Osteocyte (in vitro differentiated cells): ENCODE results near the gene SSR2. TPM values are rescaled to one million over a fixed set of nuclear protein-coding genes. Genes with fewer than 3 reads are reported as not detected.

Experiments used
- DNase-seq: peaks from one replicate; pipeline ENCODE4 v3.0.0; 2021; ENCODE audit warnings: mixed read lengths; ENCODE audit not compliant: unreplicated experiment; ENCODE audit errors: extremely low spot score
- H3K27ac Mint-ChIP-seq: one replicate; pipeline ENCODE4 v1.8.0; 2021; ENCODE audit warnings: mild to moderate bottlenecking, mixed read lengths; ENCODE audit not compliant: unreplicated experiment
- H3K27me3 Mint-ChIP-seq: one replicate; pipeline ENCODE4 v1.8.0; 2021; ENCODE audit warnings: mixed read lengths; ENCODE audit not compliant: unreplicated experiment
- H3K36me3 Mint-ChIP-seq: one replicate; pipeline ENCODE4 v1.8.0; 2021; ENCODE audit warnings: mixed read lengths; ENCODE audit not compliant: unreplicated experiment
- H3K4me1 Mint-ChIP-seq: one replicate; pipeline ENCODE4 v1.8.0; 2021; ENCODE audit warnings: mixed read lengths; ENCODE audit not compliant: unreplicated experiment
- H3K4me3 Mint-ChIP-seq: one replicate; pipeline ENCODE4 v1.8.0; 2021; ENCODE audit warnings: mild to moderate bottlenecking, moderate library complexity, mixed read lengths; ENCODE audit not compliant: unreplicated experiment
- H3K9me3 Mint-ChIP-seq: one replicate; pipeline ENCODE4 v1.8.0; 2021; ENCODE audit warnings: mixed read lengths; ENCODE audit not compliant: unreplicated experiment
- CTCF ChIP-seq: fragments of 200-600 bp; sonication (generic); IDR thresholded peaks from 2 replicates; pipeline ENCODE4 v1.5.0; 2021; ENCODE audit warnings: antibody characterized with exemption, mild to moderate bottlenecking, moderate library complexity
- total RNA-seq: library from RNA; stranded (reverse); gene quantifications from 2 replicates; pipeline ENCODE4 v1.2.1, GENCODE V29; 2021

SSR2 gene
- total RNA-seq, 1 donor from 2014 or later = 283 TPM

- Mint-ChIP-seq H3K4me1 (peaks cover 2% of the 10 kb centered on the region), H3K9me3 (no peaks in the 10 kb centered on the region), H3K36me3 (no peaks in the 10 kb centered on the region), H3K4me3 (no peak overlapping the region), H3K27me3 (peaks cover 9% of the 10 kb centered on the region), H3K27ac (no peak overlapping the region)
- TF ChIP-seq CTCF = peak; percentile 59
- no peak for DNase-seq
Observed at GRCh38 chr1:156025876-156026275, 5.1 kb upstream of the SSR2 start.

- H3K27ac Mint-ChIP-seq = no peak overlapping the region
- H3K4me1 Mint-ChIP-seq = peaks cover 8% of the 10 kb centered on the region
- no peaks in the 10 kb centered on the region for H3K9me3 Mint-ChIP-seq
- no peak overlapping the region for H3K4me3 Mint-ChIP-seq
- H3K36me3 Mint-ChIP-seq = peaks cover 1% of the 10 kb centered on the region
- no peak for TF ChIP-seq CTCF
- H3K27me3 Mint-ChIP-seq = peaks cover 9% of the 10 kb centered on the region
- DNase-seq = no peak
Observed at GRCh38 chr1:156024801-156025200, 4.0 kb upstream of the SSR2 start.

GRCh38 chr1:156021954-156022353 lies 1.2 kb upstream of the SSR2 start:
- H3K36me3 Mint-ChIP-seq = peaks cover 10% of the 10 kb centered on the region
- TF ChIP-seq CTCF = no peak
- H3K9me3 Mint-ChIP-seq = no peaks in the 10 kb centered on the region
- DNase-seq = no peak
- peaks cover 17% of the 10 kb centered on the region for H3K4me1 Mint-ChIP-seq
- peak overlapping the region; percentile 33 for H3K4me3 Mint-ChIP-seq
- H3K27ac Mint-ChIP-seq = no peak overlapping the region
- H3K27me3 Mint-ChIP-seq = peaks cover 9% of the 10 kb centered on the region

GRCh38 chr1:156021093-156021428 lies 310 bp upstream of the SSR2 start:
- peaks cover 15% of the 10 kb centered on the region for H3K36me3 Mint-ChIP-seq

GRCh38 chr1:156019946-156020292 lies 832 bp downstream of the SSR2 start:
- no peak for DNase-seq
- no peaks in the 10 kb centered on the region for H3K9me3 Mint-ChIP-seq
- H3K27ac Mint-ChIP-seq = peak overlapping the region; percentile 83
- peak overlapping the region; percentile 96 for H3K4me3 Mint-ChIP-seq
- no peak for TF ChIP-seq CTCF
- peaks cover 5% of the 10 kb centered on the region for H3K27me3 Mint-ChIP-seq
- peaks cover 15% of the 10 kb centered on the region for H3K36me3 Mint-ChIP-seq
- peaks cover 16% of the 10 kb centered on the region for H3K4me1 Mint-ChIP-seq

More at GRCh38 chr1:156021093-156021428, 310 bp upstream of the SSR2 start:
- Mint-ChIP-seq H3K4me1 (peaks cover 17% of the 10 kb centered on the region), H3K27ac (no peak overlapping the region), H3K9me3 (no peaks in the 10 kb centered on the region), H3K27me3 (peaks cover 9% of the 10 kb centered on the region), H3K4me3 (peak overlapping the region; percentile 96)
- DNase-seq = no peak
- no peak for TF ChIP-seq CTCF
